Osteocyte (in vitro differentiated cells): ENCODE data around the gene RGS19. TPM values are rescaled to one million over a fixed set of nuclear protein-coding genes. Genes with fewer than 3 reads are reported as not detected.

Experiments
- DNase-seq: peaks from one replicate; pipeline ENCODE4 v3.0.0; 2021; ENCODE audit warnings: mixed read lengths; ENCODE audit not compliant: unreplicated experiment; ENCODE audit errors: extremely low spot score
- H3K27ac Mint-ChIP-seq: one replicate; pipeline ENCODE4 v1.8.0; 2021; ENCODE audit warnings: mild to moderate bottlenecking, mixed read lengths; ENCODE audit not compliant: unreplicated experiment
- H3K27me3 Mint-ChIP-seq: one replicate; pipeline ENCODE4 v1.8.0; 2021; ENCODE audit warnings: mixed read lengths; ENCODE audit not compliant: unreplicated experiment
- H3K36me3 Mint-ChIP-seq: one replicate; pipeline ENCODE4 v1.8.0; 2021; ENCODE audit warnings: mixed read lengths; ENCODE audit not compliant: unreplicated experiment
- H3K4me1 Mint-ChIP-seq: one replicate; pipeline ENCODE4 v1.8.0; 2021; ENCODE audit warnings: mixed read lengths; ENCODE audit not compliant: unreplicated experiment
- H3K4me3 Mint-ChIP-seq: one replicate; pipeline ENCODE4 v1.8.0; 2021; ENCODE audit warnings: mild to moderate bottlenecking, moderate library complexity, mixed read lengths; ENCODE audit not compliant: unreplicated experiment
- H3K9me3 Mint-ChIP-seq: one replicate; pipeline ENCODE4 v1.8.0; 2021; ENCODE audit warnings: mixed read lengths; ENCODE audit not compliant: unreplicated experiment
- total RNA-seq: library from RNA; stranded (reverse); gene quantifications from 2 replicates; pipeline ENCODE4 v1.2.1, GENCODE V29; 2021
- TF ChIP-seq, protein P1 (sequence below): fragments of 200-600 bp; sonication (generic); IDR thresholded peaks from 2 replicates; pipeline ENCODE4 v1.5.0; 2021; ENCODE audit warnings: antibody characterized with exemption, mild to moderate bottlenecking, moderate library complexity

Gene RGS19
- total RNA-seq, 1 donor from 2014 or later = 8.0 TPM

DNA sequence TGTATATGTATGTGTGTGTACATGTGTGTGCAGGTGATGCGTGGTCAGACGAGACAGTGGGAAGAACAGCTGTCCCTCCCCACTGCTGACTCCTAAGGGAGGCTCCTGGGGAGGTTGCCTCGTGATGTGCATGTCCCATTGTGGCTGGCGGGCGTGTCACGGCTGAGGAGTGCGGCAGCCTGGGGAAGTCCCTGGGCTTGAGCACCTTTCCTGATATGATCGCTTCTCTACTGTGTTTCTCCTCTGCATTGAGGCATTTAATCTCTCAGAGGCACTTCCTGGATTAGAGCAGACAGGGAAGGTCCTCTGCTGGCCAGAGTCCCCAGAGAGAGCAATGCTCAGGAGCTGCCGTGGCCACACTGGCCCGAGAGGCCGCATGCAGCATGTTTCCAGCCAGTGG is 16.6 kb upstream of the RGS19 start:
- Mint-ChIP-seq H3K36me3 (no peaks in the 10 kb centered on the region), H3K4me3 (no peak overlapping the region), H3K27ac (no peak overlapping the region), H3K4me1 (no peaks in the 10 kb centered on the region), H3K9me3 (no peaks in the 10 kb centered on the region), H3K27me3 (peaks cover 7% of the 10 kb centered on the region)
- DNase-seq = no peak
- TF ChIP-seq, protein P1, sequence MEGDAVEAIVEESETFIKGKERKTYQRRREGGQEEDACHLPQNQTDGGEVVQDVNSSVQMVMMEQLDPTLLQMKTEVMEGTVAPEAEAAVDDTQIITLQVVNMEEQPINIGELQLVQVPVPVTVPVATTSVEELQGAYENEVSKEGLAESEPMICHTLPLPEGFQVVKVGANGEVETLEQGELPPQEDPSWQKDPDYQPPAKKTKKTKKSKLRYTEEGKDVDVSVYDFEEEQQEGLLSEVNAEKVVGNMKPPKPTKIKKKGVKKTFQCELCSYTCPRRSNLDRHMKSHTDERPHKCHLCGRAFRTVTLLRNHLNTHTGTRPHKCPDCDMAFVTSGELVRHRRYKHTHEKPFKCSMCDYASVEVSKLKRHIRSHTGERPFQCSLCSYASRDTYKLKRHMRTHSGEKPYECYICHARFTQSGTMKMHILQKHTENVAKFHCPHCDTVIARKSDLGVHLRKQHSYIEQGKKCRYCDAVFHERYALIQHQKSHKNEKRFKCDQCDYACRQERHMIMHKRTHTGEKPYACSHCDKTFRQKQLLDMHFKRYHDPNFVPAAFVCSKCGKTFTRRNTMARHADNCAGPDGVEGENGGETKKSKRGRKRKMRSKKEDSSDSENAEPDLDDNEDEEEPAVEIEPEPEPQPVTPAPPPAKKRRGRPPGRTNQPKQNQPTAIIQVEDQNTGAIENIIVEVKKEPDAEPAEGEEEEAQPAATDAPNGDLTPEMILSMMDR = no peak

DNA sequence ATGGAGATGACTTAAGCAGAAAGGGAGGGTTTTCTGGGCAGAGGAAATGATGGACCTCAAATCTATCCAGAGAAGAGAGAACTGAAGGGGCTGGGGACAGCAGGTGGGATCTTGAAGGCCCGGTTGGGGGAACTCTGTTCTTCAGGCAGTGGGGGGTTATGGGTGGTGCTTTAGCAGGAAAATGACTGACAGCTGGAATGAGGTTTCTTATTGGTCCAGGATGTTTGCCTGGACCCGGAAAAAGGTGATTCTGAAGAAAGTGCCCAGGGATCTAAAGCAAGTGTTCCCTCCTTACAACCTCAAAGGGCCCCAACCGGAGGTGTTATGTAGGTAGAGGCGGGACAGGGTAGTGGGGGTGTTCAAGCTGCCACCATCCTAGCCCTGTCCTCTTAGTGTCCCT is 16.1 kb upstream of the RGS19 start:
- H3K27me3 Mint-ChIP-seq = peaks cover 2% of the 10 kb centered on the region
- TF ChIP-seq, protein P1 = no peak
- H3K4me1 Mint-ChIP-seq = no peaks in the 10 kb centered on the region
- no peak for DNase-seq
- no peak overlapping the region for H3K27ac Mint-ChIP-seq
- H3K4me3 Mint-ChIP-seq = no peak overlapping the region
- no peaks in the 10 kb centered on the region for H3K9me3 Mint-ChIP-seq
- no peaks in the 10 kb centered on the region for H3K36me3 Mint-ChIP-seq

DNA sequence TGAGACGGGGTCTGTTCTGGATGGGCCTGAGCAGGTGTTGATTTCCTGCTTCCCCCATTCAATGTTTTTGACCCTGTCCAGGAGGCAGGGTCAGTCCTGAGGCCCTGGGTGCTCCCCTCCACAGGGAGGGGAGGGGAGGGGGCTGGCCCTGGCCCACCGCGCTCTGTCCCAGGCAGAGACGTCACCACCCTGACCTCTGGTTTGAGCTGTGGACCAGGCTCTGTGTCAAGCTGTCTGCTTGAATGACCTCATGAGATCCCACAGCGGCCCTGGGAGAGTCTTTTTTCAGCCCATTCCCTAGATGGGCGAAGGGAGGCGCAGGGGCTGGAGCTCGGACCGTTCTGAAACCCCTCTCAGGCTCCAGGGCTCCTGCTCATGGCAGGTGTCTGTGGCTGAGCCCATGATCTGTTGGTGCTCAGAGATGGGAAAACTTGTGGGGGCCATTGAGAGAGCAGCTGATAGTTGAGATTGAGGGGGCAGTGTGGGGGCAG is 13.7 kb upstream of the RGS19 start:
- no peaks in the 10 kb centered on the region for H3K9me3 Mint-ChIP-seq
- no peaks in the 10 kb centered on the region for H3K4me1 Mint-ChIP-seq
- H3K27ac Mint-ChIP-seq = no peak overlapping the region
- DNase-seq = no peak
- TF ChIP-seq, protein P1 = no peak
- no peak overlapping the region for H3K4me3 Mint-ChIP-seq
- no peaks in the 10 kb centered on the region for H3K36me3 Mint-ChIP-seq
- H3K27me3 Mint-ChIP-seq = peaks cover 2% of the 10 kb centered on the region

DNA sequence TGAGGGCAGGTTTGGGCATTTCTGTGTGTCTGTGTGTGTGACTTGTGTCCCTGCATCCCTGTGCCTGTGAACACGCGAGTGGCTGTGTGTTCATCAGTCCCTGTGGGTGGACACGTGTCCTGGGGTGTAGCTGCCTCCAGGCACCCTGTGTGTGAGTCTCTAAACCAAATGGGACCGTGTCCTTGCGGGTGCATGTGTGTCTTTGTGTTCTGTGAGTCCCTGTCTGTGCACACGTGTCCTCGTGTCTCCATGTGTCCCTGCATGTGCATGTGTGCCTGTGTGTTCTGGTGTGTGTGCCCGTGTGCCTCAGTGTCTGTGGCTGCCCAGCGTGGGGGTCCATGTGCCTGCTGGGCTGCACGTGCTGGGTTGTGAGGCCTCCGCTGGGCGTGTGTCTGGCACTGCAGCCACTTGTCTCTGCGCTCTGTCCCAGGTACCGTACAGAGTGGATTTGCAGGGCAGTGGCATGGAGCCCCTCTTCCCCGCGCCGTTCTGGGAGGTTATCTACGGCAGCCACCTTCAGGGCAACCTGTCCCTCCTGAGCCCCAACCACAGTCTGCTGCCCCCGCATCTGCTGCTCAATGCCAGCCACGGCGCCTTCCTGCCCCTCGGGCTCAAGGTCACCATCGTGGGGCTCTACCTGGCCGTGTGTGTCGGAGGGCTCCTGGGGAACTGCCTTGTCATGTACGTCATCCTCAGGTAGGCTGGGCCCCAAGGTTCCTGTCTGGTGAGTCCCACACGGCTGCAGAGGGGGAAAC is 13.1 kb upstream of the RGS19 start:
- no peaks in the 10 kb centered on the region for H3K4me1 Mint-ChIP-seq
- TF ChIP-seq, protein P1 = no peak
- no peak for DNase-seq
- H3K36me3 Mint-ChIP-seq = no peaks in the 10 kb centered on the region
- no peak overlapping the region for H3K4me3 Mint-ChIP-seq
- H3K27ac Mint-ChIP-seq = no peak overlapping the region
- no peaks in the 10 kb centered on the region for H3K9me3 Mint-ChIP-seq
- H3K27me3 Mint-ChIP-seq = peaks cover 2% of the 10 kb centered on the region

DNA sequence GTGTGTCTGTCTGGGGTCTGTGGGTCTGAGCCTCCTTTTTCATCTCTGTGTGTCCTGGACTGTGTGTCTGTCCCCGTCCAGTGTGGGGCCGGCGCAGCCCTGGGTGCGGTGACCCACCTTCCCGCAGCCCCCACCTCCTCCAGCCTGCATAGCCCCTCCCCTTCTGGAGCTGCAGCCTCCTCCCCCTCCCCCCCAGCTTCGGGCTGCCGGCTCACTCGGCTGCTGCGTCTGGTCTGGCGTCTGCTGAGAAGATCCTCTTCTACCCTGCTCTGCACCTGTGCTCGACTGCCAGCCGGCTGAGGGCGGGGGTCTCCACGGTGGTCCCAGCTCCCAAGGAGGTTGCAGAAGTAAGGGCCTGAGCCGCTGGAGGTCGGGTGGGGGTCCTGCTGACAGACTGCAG is 12.5 kb upstream of the RGS19 start:
- Mint-ChIP-seq H3K36me3 (no peaks in the 10 kb centered on the region), H3K27ac (no peak overlapping the region), H3K4me1 (no peaks in the 10 kb centered on the region), H3K4me3 (no peak overlapping the region), H3K9me3 (no peaks in the 10 kb centered on the region), H3K27me3 (peaks cover 2% of the 10 kb centered on the region)
- TF ChIP-seq, protein P1 = no peak
- DNase-seq = no peak
